Heart right ventricle (tissue), 16 donors: ENCODE measurements around the gene GNPTG. TPM values are rescaled to one million over a fixed set of nuclear protein-coding genes. Genes with fewer than 3 reads are reported as not detected.

Experiments
- ATAC-seq, 8 donors: fragments of 200-7000 bp; cut with Tn5 transposase; one replicate each; pipeline ENCODE4 v1.9.1; 2020; ENCODE audit warnings: mild to moderate bottlenecking in 8 of 8, moderate library complexity in 8 of 8, moderate number of reproducible peaks in 1 of 8
- DNase-seq, 2 donors: peaks; one replicate each; pipeline ENCODE4 v3.0.0-alpha.2; 2020
- H3K27ac ChIP-seq, 10 donors: fragments of 200-600 bp; sonication (generic) in 2 of 10; one replicate each; pipeline versions ENCODE4 v1.5.0 to v1.8.0; 2020 to 2022; ENCODE audit warnings: mild to moderate bottlenecking in 3 of 10
- H3K27me3 ChIP-seq, 7 donors: fragments of 200-600 bp; one replicate each; pipeline ENCODE4 v1.8.0; 2021 to 2022; ENCODE audit warnings: mild to moderate bottlenecking in 2 of 7
- H3K36me3 ChIP-seq, 9 donors: fragments of 200-600 bp; sonication (generic) in 1 of 9; one replicate each; pipeline versions ENCODE4 v1.5.0 to v1.8.0; 2020 to 2022; ENCODE audit warnings: mild to moderate bottlenecking in 2 of 9
- H3K4me1 ChIP-seq, 9 donors: fragments of 200-600 bp; sonication (generic) in 1 of 9; one replicate each; pipeline versions ENCODE4 v1.5.0 to v1.8.0; 2020 to 2022; ENCODE audit warnings: mild to moderate bottlenecking in 4 of 9
- H3K4me3 ChIP-seq, 10 donors: fragments of 200-600 bp; sonication (generic) in 2 of 10; one replicate each; pipeline versions ENCODE4 v1.5.0 to v1.8.0; 2020 to 2022; ENCODE audit warnings: mild to moderate bottlenecking in 7 of 10, moderate library complexity in 2 of 10
- H3K9me3 ChIP-seq, 11 donors: fragments of 200-600 bp in 10 of 11; sonication (generic) in 2 of 11; one replicate each; pipeline versions ENCODE4 v1.5.0 to v1.8.0; 2013 to 2022; ENCODE audit warnings: mild to moderate bottlenecking in 2 of 11, control low read depth in 1 of 11, moderate library complexity in 1 of 11
- WGBS, 2 donors: extraction: QIAGEN DNeasy Blood & Tissue Kit; methylation state at CpG; one replicate each; pipeline ENCODE4 v1.1.7; 2013; ENCODE audit warnings: inconsistent platforms in 1 of 2; 5-methylcytosine and 5-hydroxymethylcytosine counted together
- intact Hi-C, 10 donors: fragments of 100-400 bp; cut with DNase I; formaldehyde crosslinking; loops; one replicate each; pipeline versions ENCODE4 v1.11.1 to v1.14.2; 2022
- polyA plus RNA-seq, 2 donors: library from polyadenylated mRNA; stranded (reverse); fragments of 200-250 nt; gene quantifications; one replicate each; pipeline ENCODE4 v1.2.3, GENCODE V29; 2013
- total RNA-seq, 10 donors: library from RNA; stranded (reverse); fragmentation: NEBNext Ultra II Directional in 3 of 10; extraction: Animal tissue kit (Norgen Biotek cat#: 25700) in 3 of 10; gene quantifications; one replicate each; pipeline versions ENCODE4 v1.2.1 to v1.2.4, GENCODE V29; 2021 to 2023
- TF ChIP-seq, protein P1 (sequence below), 9 donors: fragments of 200-600 bp; sonication (generic) in 2 of 9; IDR thresholded peaks; one replicate each; pipeline versions ENCODE4 v1.5.0 to v1.8.0; 2021 to 2022; ENCODE audit warnings: antibody characterized with exemption in 9 of 9, mild to moderate bottlenecking in 5 of 9, moderate library complexity in 1 of 9
- donor health status: Arrhythmogenic right ventricular cardiomyopathy.
- donor health status: ischemic (EF 13 %, LVEDD 7.1; RV severe dilation, severe dysfunction).
- donor health status: healthy with polysubstance abuse.
- donor health status: DM: no; HTN: yes; CAD: no.
- donor health status: DM: no; HTN: no; CAD: no.
- donor health status: ischemic (EF 25% LVEDD 6.9; RV normal size, moderate dysfunction).
- donor health status: ischemic (EF 25% LVEDD 5.7; RV mildly dilated, moderate dysfunction).
- donor health status: healthy.
- donor health status: DM: yes; HTN: yes; CAD: no.
- donor health status: Ischemic cardiomyopathy.
- donor health status: ischemic (EF 35%, LVEDD 5.7; RV mildly dilated, moderate dysfunction).
- donor health status: nonischemic (EF 11% LVEDD 7.7; RV severe dilation, severe dysfunction).
- donor health status: DM: yes; HTN: yes; CAD: no.
- donor health status: PGD.
- donor health status: ischemic (EF 29% LVEDD 5.4; RV normal size, mild dysfunction).
- donor health status: nonischemic (EF 23%, LVEDD 6.1; RV moderate dilation, normal function).

The GNPTG gene
- total and polyA plus RNA-seq, 12 donors, result 24.8 to 56.3 (median 31.8) TPM

DNA sequence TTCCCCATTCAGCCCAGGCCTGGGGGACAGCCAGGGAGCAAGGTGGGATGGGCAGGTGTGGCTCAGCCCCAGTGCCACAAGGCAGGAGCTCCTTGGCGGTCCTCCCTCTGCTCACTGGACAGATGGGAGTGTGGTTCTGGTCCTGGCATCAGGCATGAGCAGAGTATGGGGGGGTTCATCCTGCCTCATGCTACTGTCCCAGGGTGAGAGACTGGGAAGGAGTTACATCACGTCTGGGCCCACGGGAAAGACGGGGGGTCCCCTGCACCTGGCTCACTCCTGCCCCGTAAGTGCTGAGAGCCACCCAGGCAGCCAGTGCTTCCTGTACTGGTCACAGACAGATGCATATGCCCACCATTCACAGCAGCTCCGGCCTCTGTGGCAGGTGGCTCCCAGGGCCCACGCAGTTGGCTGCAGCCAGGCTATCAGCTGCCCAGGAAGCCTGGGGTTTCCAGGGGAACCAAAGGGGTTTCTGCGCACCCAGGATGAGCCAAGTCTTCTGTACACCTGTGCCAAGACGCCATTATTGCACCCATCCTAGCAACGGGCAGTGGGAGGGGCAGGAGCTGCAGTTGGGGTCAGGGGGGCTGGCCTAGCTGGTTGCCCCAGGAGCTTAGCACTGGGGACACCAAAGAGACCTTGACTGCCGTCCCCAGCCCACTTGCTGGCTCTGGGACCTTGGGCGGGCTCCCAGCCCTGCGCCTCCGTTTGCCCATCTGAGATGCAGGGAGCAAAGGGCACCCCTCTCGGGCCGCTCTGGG is 16.3 kb upstream of the GNPTG start:
- 59 to 65% methylated on average over 16 of the region's 16 CpGs for WGBS, 2 donors
- TF ChIP-seq, protein P1, sequence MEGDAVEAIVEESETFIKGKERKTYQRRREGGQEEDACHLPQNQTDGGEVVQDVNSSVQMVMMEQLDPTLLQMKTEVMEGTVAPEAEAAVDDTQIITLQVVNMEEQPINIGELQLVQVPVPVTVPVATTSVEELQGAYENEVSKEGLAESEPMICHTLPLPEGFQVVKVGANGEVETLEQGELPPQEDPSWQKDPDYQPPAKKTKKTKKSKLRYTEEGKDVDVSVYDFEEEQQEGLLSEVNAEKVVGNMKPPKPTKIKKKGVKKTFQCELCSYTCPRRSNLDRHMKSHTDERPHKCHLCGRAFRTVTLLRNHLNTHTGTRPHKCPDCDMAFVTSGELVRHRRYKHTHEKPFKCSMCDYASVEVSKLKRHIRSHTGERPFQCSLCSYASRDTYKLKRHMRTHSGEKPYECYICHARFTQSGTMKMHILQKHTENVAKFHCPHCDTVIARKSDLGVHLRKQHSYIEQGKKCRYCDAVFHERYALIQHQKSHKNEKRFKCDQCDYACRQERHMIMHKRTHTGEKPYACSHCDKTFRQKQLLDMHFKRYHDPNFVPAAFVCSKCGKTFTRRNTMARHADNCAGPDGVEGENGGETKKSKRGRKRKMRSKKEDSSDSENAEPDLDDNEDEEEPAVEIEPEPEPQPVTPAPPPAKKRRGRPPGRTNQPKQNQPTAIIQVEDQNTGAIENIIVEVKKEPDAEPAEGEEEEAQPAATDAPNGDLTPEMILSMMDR (IDR thresholded peaks at IDR 0.05), result no peak
- no peaks in the 10 kb centered on the region for H3K36me3 ChIP-seq
- H3K27me3 ChIP-seq, result peaks cover 16 to 62% (median 35%) of the 10 kb centered on the region in 7 donors
- no peak for DNase-seq
- H3K4me3 ChIP-seq, result no peak overlapping the region
- peaks cover 11 to 39% (median 31%) of the 10 kb centered on the region in 9 donors for H3K4me1 ChIP-seq
- intact Hi-C loops, result no loop called here
- no peak for ATAC-seq
- no peak overlapping the region for H3K27ac ChIP-seq
- H3K9me3 ChIP-seq, result peaks cover 0 to 3% (median 0%) of the 10 kb centered on the region in 11 donors

DNA sequence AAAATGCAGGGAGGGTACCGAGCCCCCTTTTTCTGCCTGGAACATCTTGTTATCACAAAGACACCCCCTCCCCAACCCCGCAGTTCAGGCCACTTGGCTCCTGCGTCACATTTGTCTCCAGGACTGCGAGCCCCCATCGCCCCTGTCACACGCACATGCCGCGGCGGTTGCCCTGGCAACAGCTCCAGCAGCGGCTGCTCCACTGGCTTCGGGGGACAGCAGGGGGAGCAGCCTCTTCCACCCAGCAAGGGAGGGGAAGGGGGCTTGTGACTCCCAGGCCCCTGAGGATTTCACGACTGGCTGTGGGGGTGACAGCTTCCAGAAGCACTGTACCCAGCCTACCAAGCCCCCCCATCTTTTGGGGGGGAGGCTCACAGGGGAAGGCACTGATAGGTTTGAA is 15.7 kb upstream of the GNPTG start:
- H3K27me3 ChIP-seq, result peaks cover 16 to 56% (median 35%) of the 10 kb centered on the region in 7 donors
- ATAC-seq (no peak), DNase-seq (no peak)
- intact Hi-C loops, result no loop called here
- no peaks in the 10 kb centered on the region for H3K9me3 ChIP-seq
- H3K4me3 ChIP-seq, result no peak overlapping the region
- no peaks in the 10 kb centered on the region for H3K36me3 ChIP-seq
- TF ChIP-seq, protein P1 (IDR thresholded peaks at IDR 0.05), result no peak
- 17 to 35% methylated on average over 12 of the region's 12 CpGs for WGBS, 2 donors
- H3K27ac ChIP-seq, result no peak overlapping the region
- H3K4me1 ChIP-seq, result peaks cover 11 to 37% (median 31%) of the 10 kb centered on the region in 9 donors

DNA sequence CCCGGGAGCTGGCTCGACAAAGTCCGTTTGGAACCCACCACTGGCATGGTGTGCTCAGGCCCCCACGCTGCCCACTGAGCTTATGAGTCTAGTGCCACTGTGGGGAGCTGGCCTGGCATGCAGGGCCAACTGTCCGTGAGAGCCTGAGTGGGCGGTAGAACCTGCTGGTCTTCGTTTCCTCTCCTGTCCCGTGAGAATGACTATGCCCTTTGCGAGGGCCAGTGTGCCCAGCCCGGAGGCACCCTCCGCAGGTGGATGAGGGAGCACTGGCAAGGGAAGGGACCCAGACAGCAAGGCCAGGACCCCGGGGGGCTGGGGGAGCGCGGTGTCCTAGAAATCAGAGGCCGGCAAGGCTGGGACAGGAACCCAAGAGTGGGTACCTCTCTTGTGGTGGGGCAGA is 15.1 kb upstream of the GNPTG start:
- intact Hi-C loops, result no loop called here
- peaks cover 11 to 31% (median 25%) of the 10 kb centered on the region in 9 donors for H3K4me1 ChIP-seq
- peaks cover 16 to 50% (median 30%) of the 10 kb centered on the region in 7 donors for H3K27me3 ChIP-seq
- WGBS, 2 donors, result 71 to 75% methylated on average over 15 of the region's 15 CpGs
- ATAC-seq, result no peak
- H3K9me3 ChIP-seq, result no peaks in the 10 kb centered on the region
- no peak overlapping the region for H3K4me3 ChIP-seq
- DNase-seq, result no peak
- no peak overlapping the region for H3K27ac ChIP-seq
- H3K36me3 ChIP-seq, result no peaks in the 10 kb centered on the region
- TF ChIP-seq, protein P1 (IDR thresholded peaks at IDR 0.05), result no peak

DNA sequence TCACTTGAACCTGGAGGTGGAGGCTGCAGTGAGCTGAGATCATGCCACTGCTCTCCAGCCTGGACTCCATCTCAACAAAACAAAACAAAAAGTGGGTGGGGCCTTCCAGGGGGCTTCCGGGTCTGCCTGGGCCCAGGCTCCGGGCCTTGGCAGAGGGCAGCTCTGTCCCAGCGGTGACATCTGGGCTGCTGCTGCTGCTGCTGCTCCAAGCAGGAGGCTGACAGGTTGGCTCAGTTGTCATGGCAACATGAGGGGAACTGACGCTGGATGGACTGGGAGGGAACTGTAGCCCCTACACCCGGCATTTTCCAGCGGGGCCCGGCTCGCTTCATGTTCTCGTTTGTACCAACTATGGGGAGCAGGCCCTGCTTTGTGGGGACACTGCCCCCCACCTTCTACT is 14.2 kb upstream of the GNPTG start:
- intact Hi-C loops, result no loop called here
- no peak for ATAC-seq
- WGBS, 2 donors, result 54 to 61% methylated on average over 9 of the region's 9 CpGs
- Histone ChIP-seq H3K4me3 (no peak overlapping the region), H3K36me3 (no peaks in the 10 kb centered on the region), H3K9me3 (no peaks in the 10 kb centered on the region), H3K4me1 (peaks cover 6 to 25% (median 19%) of the 10 kb centered on the region in 9 donors), H3K27ac (no peak overlapping the region), H3K27me3 (peaks cover 16 to 41% (median 24%) of the 10 kb centered on the region in 7 donors)
- DNase-seq, result no peak
- TF ChIP-seq, protein P1 (IDR thresholded peaks at IDR 0.05), result no peak
